NCI-H187 treated with DMSO at 0.1 percent for 48 hours (cell line): ENCODE results near the gene SPCS1.

Source experiments
- DNase-seq: peaks from one replicate; lab custom pipeline; 2025; lab: John Stamatoyannopoulos, UW

Gene SPCS1

DNA sequence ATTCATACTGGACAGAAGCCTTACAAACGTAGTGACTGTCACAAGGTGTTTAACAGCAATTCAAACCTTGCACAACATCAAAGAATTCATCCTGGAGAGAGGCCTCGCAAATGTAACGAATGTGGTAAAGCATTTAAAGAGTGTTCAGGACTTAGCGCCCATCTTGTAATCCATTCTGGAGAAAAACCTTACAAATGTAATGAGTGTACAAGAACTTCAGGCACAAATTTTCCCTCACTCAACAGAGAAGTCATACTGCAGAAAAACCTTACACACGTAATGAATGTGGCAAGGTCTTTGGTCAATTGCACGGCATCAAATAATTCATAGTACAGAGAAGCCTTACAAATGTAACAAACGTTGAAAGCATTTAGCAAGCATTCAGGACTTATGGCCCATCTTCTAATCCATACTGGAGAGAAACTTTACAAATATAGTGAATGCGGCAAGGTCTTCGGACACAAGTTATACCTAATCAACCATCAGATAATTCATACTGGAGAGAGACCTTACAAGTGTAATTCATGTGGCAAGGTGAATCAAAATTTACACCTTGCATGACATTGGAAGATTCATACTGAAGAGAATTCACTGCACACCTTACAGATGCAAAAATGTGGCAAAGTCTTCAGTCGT, 27.5 kb downstream of the SPCS1 start:
- no peak for DNase-seq

DNA sequence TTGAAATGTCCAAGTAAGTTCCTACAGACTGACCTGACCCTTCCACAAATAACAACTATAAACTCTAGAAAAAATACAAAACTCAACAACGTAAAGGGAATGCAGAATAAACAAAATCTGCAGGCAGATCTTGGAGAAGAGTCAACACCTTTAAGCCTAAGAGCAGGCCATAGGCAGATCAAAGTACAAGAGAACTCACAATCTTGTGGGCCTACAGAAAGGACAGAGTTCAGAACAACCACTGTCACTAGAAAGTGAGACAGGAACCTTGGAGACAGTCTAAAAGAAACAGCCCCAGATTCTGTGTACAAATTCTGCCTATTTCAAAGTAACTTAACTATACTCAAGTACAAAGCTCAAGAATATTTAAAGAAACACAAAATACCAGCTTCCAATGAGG, 33.8 kb downstream of the SPCS1 start:
- DNase-seq: no peak

DNA sequence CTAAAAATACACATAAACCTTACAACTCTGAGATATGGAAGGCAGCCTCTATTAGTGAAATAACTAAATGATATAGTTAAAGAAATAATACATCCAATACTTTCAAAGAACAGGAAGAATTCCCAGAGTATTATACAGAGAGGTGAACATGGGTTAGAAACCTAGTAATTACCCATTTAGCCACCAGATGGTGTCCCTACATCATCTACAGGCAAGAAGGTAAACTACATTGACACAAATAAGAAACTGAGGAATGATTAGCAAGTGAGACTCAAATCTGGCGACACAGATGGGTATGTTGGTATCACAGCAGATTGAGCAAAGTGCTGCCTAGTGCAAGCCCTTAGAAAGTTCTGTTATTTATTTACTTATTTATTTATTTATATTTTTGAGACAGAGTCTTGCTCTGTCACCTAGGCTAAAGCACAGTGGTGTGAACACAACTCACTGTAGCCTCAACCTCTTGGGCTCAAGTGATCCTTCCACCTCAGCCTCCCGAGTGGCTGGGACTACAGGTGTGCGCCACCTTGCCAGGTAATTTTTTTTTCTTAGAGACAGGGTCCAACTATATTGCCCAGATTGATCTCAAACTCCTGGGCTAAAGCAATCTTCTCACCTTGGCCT, 36.6 kb downstream of the SPCS1 start:
- no peak for DNase-seq

DNA sequence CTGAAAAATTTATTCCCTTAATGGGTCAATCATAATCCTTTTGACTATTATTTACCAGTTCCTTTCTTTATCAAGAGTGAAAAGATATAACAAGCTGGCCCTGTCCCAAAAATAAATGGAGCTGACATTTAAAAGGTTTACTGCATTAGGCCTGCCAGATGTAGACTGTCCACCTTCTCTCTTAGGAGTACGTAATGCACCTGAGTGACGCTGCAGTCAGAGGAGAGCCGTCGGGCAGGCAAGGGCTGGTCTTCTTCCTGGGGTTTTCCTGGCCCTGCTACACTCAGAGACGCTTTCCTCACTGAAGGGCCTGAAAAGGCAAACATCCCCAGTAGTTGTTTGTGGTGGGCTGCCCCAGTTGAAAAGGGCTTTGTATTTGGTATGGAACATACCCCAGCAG, 37.2 kb downstream of the SPCS1 start:
- DNase-seq: no peak

DNA sequence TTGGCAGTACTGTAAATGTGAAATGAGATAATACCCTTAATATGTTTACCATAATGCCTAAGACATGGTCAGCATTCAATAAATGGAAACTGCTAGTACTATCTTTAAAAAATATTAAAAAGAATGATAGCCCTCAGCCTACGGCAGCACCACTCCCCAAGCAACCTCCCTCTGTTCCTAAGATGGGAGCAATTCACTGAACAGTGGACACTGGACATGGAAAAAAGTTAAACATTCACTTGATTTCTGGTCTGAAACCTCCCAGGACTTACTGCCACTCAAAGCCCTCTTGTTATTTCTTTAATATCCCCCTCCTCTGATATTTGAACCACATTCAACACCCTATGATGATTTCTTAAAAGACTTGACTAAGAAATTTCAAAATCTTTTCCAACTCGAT, 37.8 kb downstream of the SPCS1 start:
- DNase-seq: no peak

DNA sequence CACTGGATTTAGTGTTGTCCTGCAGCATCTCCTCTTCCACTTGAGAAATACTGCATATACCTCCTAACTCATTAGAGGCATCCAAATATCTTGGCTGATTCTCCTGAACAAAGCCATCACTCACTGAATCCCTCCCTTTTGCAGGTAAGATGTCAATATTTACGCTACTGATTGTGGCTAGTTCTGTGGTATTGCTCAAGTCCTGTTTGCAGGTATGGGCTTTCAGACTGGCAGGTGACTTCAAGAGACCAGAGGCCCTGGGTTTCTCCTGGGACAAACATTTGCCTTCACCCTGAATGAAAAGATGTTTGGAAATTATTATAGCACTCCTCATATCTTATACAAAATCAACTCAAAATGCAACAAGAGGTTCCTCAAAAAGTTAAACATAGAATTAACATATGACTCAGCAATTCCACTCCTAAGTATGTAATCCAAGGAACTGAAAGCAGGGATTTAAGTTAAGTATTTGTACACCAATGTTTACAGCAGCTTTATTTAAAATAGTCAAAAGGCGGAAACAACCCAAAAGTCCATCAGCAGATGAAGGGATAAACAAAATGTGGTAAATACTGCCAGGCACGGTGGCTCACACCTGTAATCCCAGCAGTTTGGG, 46.2 kb downstream of the SPCS1 start:
- no peak for DNase-seq

DNA sequence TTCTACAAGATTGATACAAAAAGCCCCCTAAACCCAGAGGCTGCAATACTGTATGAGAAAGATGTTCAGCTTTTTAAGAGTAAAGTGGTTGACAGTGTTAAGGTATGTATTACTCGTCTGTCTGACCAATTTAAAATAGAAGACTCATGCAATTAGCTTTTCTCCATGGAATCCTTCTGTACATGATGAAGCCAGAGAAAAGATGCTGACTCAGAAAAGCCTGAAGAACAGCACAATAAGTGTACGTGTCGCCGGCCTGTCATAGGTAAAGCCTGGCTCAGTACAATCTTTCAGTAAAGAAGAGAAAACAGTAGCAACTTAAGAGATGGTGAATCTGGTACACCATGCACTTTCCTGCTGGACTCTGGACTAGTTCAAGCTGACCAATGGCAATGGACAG, 48.5 kb downstream of the SPCS1 start:
- no peak for DNase-seq

DNA sequence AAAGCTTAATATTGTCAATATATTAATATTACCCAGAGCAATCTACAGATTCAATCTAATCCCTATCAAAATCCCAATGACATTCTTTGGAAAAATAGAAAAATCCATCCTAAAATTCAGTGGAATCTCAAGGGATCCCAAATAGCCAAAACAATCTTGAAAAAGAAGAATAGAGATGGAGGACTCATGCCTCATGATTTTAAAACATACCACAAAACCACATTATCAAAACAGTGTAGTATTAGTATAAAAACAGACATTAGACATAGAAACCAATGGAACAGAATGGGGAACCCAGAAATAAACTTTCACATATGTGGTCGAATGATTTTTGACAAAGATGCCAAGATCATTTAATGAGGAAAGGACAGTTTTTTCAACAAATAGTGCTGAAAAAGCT, 50.2 kb downstream of the SPCS1 start:
- DNase-seq: no peak
